NCI-H2171 (cell line): ENCODE results near the gene ACKR1.
A peak's percentile ranks its signal among the peaks of the same experiment; 100 is the strongest.

Source experiments
- DNase-seq: peaks from one replicate; lab custom pipeline; 2025; lab: John Stamatoyannopoulos, UW

Gene ACKR1

GRCh38 chr1:159204161-159205141 is at the start of gene ACKR1:
TSS of gene ACKR1 (plus strand) at chr1:159204875. CDS start at chr1:159204960, 85 bp downstream.
- DNase-seq = no peak

GRCh38 chr1:159161001-159161718 is 43.5 kb upstream of the ACKR1 start:
- DNase-seq = peak; percentile 25

GRCh38 chr1:159161719-159162026 is 43.0 kb upstream of the ACKR1 start:
- DNase-seq = no peak

GRCh38 chr1:159162516-159163265 is 42.0 kb upstream of the ACKR1 start:
- no peak for DNase-seq

- no peak for DNase-seq
Measured at GRCh38 chr1:159163614-159164228, 41.0 kb upstream of the ACKR1 start.

GRCh38 chr1:159168043-159168442 is 36.6 kb upstream of the ACKR1 start:
- DNase-seq = no peak

GRCh38 chr1:159170639-159171038 is 34.0 kb upstream of the ACKR1 start:
- DNase-seq = no peak

- DNase-seq = no peak
Measured at GRCh38 chr1:159171254-159171687, 33.4 kb upstream of the ACKR1 start, which contains the start of gene CADM3. TSS of gene CADM3 (plus strand) at chr1:159171615. CDS start at chr1:159171766, 151 bp downstream.

- no peak for DNase-seq
Measured at GRCh38 chr1:159171688-159172501, 32.8 kb upstream of the ACKR1 start.

GRCh38 chr1:159172614-159173291 is 31.9 kb upstream of the ACKR1 start:
- DNase-seq = no peak

GRCh38 chr1:159173320-159173719 is 31.4 kb upstream of the ACKR1 start:
- no peak for DNase-seq

GRCh38 chr1:159175571-159175970 is 29.1 kb upstream of the ACKR1 start:
- DNase-seq = no peak

- no peak for DNase-seq
Measured at GRCh38 chr1:159177272-159177907, 27.3 kb upstream of the ACKR1 start.

- no peak for DNase-seq
Measured at GRCh38 chr1:159179906-159180305, 24.8 kb upstream of the ACKR1 start.

- no peak for DNase-seq
Measured at GRCh38 chr1:159180516-159180915, 24.2 kb upstream of the ACKR1 start.

GRCh38 chr1:159181328-159182024 is 23.2 kb upstream of the ACKR1 start:
- no peak for DNase-seq

GRCh38 chr1:159184201-159184600 is 20.5 kb upstream of the ACKR1 start:
- no peak for DNase-seq

- no peak for DNase-seq
Measured at GRCh38 chr1:159185121-159185520, 19.6 kb upstream of the ACKR1 start.

GRCh38 chr1:159187033-159187432 is 17.6 kb upstream of the ACKR1 start:
- no peak for DNase-seq
